Calu3 (cell line): ENCODE data around the gene RHPN2. TPM values are rescaled to one million over a fixed set of nuclear protein-coding genes. Genes with fewer than 3 reads are reported as not detected.
"Not testable (repeated sequence)": the region's sequence is repeated elsewhere in the genome, so short reads cannot be mapped to it uniquely, and the experiment has no call there.

Experiments
- BruUV-seq: library from RNA; stranded (reverse); fragments of 400-500 nt; replicated peaks from 2 replicates; lab custom pipeline; 2021; lab: Mats Ljungman, UMichigan
- CTCF ChIA-PET: fragments of 300-600 bp; sonication (Branson Sonifier 250); formaldehyde crosslinking; loops from one replicate; lab custom pipeline; 2022; ENCODE audit warnings: antibody characterized with exemption; lab: Charles Lee
- DNase-seq: peaks from one replicate; pipeline ENCODE4 v3.0.0; 2022
- H3K27ac Mint-ChIP-seq: one replicate; pipeline ENCODE4 v1.8.0; 2022; ENCODE audit warnings: mixed read lengths; ENCODE audit not compliant: unreplicated experiment
- H3K27me3 Mint-ChIP-seq: one replicate; pipeline ENCODE4 v1.8.0; 2022; ENCODE audit warnings: mixed read lengths; ENCODE audit not compliant: unreplicated experiment
- H3K36me3 Mint-ChIP-seq: one replicate; pipeline ENCODE4 v1.8.0; 2022; ENCODE audit warnings: mild to moderate bottlenecking, moderate library complexity, mixed read lengths; ENCODE audit not compliant: insufficient read depth, unreplicated experiment
- H3K4me1 Mint-ChIP-seq: one replicate; pipeline ENCODE4 v1.8.0; 2022; ENCODE audit warnings: mild to moderate bottlenecking, low read depth, mixed read lengths; ENCODE audit not compliant: unreplicated experiment
- H3K4me3 Mint-ChIP-seq: one replicate; pipeline ENCODE4 v1.8.0; 2022; ENCODE audit warnings: mild to moderate bottlenecking, low read depth, moderate library complexity, mixed read lengths; ENCODE audit not compliant: unreplicated experiment
- H3K9me3 Mint-ChIP-seq: one replicate; pipeline ENCODE4 v1.8.0; 2022; ENCODE audit warnings: low read depth, mixed read lengths; ENCODE audit not compliant: unreplicated experiment
- CTCF ChIP-seq: fragments of 200-600 bp; IDR thresholded peaks from one replicate; pipeline ENCODE4 v1.8.0; 2022; ENCODE audit warnings: antibody characterized with exemption; ENCODE audit not compliant: unreplicated experiment
- intact Hi-C: fragments of 100-400 bp; cut with micrococcal nuclease; formaldehyde crosslinking; loops from one replicate; pipeline ENCODE4 v1.10.0; 2022; ENCODE audit not compliant: unreplicated experiment
- total RNA-seq: library from RNA; stranded (reverse); gene quantifications from 2 replicates; pipeline ENCODE4 v1.2.3, GENCODE V29; 2022

RHPN2 gene
- total RNA-seq, 1 experiment from 2014 or later, result 46.4 TPM

- Mint-ChIP-seq H3K4me1 (peaks cover 36% of the 10 kb centered on the region), H3K9me3 (no peaks in the 10 kb centered on the region), H3K27me3 (no peaks in the 10 kb centered on the region), H3K27ac (no peak overlapping the region), H3K36me3 (peaks cover 49% of the 10 kb centered on the region), H3K4me3 (no peak overlapping the region)
- TF ChIP-seq CTCF, result no peak
- no TSS peak for BruUV-seq
- intact Hi-C loops, result no loop called here
- DNase-seq, result no peak
- CTCF ChIA-PET, result interaction anchor here (0.7 kb wide), 1 partner anchor 13 kb away, joined by 4 read pairs; no protein-coding TSS in a partner anchor
Measured at GRCh38 chr19:33035461-33035860, 29.2 kb downstream of the RHPN2 start.

- BruUV-seq, result no TSS peak
- H3K36me3 Mint-ChIP-seq, result peaks cover 39% of the 10 kb centered on the region
- TF ChIP-seq CTCF, result no peak
- intact Hi-C loops, result no loop called here
- peaks cover 2% of the 10 kb centered on the region for H3K9me3 Mint-ChIP-seq
- peak overlapping the region; percentile 37 for H3K27ac Mint-ChIP-seq
- DNase-seq, result no peak
- CTCF ChIA-PET, result interaction anchor here (0.6 to 1.7 kb wide), 7 partner anchors 8 to 328 kb away, joined by 3 to 16 read pairs (median 3); partner anchors contain the start of gene FAAP24
- peaks cover 14% of the 10 kb centered on the region for H3K4me1 Mint-ChIP-seq
- H3K27me3 Mint-ChIP-seq, result no peaks in the 10 kb centered on the region
- H3K4me3 Mint-ChIP-seq, result no peak overlapping the region
Measured at GRCh38 chr19:33032218-33032781, 32.4 kb downstream of the RHPN2 start.

GRCh38 chr19:33029746-33030303 lies 34.9 kb downstream of the RHPN2 start:
- no peak for TF ChIP-seq CTCF
- H3K4me3 Mint-ChIP-seq, result no peak overlapping the region
- peaks cover 41% of the 10 kb centered on the region for H3K36me3 Mint-ChIP-seq
- H3K27ac Mint-ChIP-seq, result no peak overlapping the region
- no peaks in the 10 kb centered on the region for H3K27me3 Mint-ChIP-seq
- H3K4me1 Mint-ChIP-seq, result peaks cover 16% of the 10 kb centered on the region
- DNase-seq, result no peak
- H3K9me3 Mint-ChIP-seq, result peaks cover 2% of the 10 kb centered on the region
- CTCF ChIA-PET, result no interaction called here
- intact Hi-C loops, result no loop called here
- no TSS peak for BruUV-seq

DNA sequence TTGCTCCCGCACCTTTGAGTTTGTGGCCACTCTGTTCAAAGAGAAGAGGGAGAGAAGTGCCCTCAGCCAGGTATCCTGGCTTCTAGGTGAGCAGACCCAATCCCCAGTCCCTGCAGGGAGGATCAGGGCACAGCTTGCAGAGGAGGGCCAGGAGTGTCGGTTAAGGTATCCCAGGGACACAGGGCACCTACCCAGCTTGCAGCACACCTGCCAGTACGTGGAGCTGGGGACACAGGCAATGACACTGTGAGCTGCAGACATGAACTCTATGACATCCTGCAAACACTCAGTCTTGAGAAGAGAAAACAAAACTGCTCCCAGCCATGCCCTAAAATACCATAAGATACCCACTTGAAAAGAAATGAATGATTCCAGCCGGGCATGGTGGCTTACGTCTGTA lies 38.1 kb downstream of the RHPN2 start:
- intact Hi-C loops, H3K4me3 Mint-ChIP-seq, H3K27ac Mint-ChIP-seq, H3K27me3 Mint-ChIP-seq, DNase-seq, BruUV-seq, H3K9me3 Mint-ChIP-seq, CTCF ChIA-PET: not testable (repeated sequence)
- Mint-ChIP-seq H3K36me3 (peaks cover 66% of the 10 kb centered on the region), H3K4me1 (peaks cover 12% of the 10 kb centered on the region)

DNA sequence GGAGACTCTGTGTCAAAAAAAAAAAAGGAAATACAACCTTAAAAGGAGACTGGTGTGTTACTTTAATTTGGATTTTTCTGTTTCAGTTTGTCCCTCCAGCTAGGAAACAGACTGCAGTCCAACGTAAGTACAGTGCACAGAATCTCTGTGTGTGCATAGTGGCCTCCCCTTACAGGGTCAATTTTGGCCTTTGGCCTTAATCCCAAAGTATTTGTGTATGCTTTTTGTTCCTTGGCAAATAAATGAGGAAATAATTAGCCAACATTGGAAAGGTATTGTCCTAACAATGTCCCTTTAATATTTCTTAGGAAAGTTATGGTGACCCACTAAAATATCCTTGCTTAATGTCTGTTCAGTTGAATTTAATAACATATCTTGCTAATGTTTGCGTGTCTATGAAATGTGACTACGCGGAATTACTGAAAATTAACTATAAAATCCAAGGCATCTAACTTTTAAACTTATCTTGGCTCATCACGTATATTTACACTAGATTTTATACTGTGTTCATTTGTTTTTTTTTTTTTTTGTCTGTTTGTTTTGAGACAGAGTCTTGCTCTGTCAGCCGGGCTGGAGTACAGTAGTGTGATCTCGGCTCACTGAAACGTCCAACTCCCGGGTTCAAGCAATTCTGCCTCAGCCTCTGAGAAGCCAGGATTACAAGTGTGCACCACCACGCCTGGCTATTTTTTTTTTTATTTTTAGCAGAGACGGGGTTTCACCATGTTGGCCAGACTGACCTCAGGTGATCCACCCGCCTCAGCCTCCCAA lies 39.0 kb downstream of the RHPN2 start:
- Mint-ChIP-seq H3K4me1 (peaks cover 12% of the 10 kb centered on the region), H3K36me3 (peaks cover 66% of the 10 kb centered on the region)
- intact Hi-C loops, CTCF ChIA-PET, H3K27me3 Mint-ChIP-seq, DNase-seq, H3K27ac Mint-ChIP-seq, H3K9me3 Mint-ChIP-seq, H3K4me3 Mint-ChIP-seq: not testable (repeated sequence)
- TSS peak; percentile 32 for BruUV-seq
